ENCODE results near the gene OVCH1. TPM values are rescaled to one million over a fixed set of nuclear protein-coding genes. Genes with fewer than 3 reads are reported as not detected.

Gene OVCH1
- total and polyA plus RNA-seq, 2 experiments from 2014 or later, result 0.53 TPM; not detected in 1

DNA sequence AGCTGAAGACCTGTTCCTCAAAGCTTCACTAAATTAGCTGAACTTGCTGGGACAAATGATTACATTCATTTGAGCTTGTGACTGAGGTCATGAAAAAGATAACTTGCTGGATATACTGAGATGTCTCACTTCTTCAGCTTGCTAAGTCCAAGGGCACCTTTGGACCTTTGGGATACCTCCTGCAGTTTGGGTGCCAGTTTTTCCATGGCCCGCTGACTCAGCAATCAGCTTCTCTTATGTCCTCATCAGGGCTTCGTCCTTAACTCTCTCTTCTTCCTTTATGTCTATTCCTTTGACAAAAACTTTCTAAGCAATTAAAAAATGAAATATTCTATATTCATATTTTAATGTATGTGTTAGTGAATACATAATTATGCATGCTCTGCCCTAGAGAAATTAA, 45.6 kb downstream of the OVCH1 start:
- no peaks in the 10 kb centered on the region for H3K36me3 ChIP-seq (replicated peaks; ENCODE audit: insufficient read depth, low read depth)
- no peak for TF ChIP-seq EZH2 (IDR thresholded peaks at IDR 0.05; ENCODE audit: borderline replicate concordance)
- TF ChIP-seq EZH2phosphoT487 (IDR thresholded peaks at IDR 0.05; ENCODE audit: low read depth, severe bottlenecking, unreplicated experiment), result no peak
- TF ChIP-seq, protein P1, sequence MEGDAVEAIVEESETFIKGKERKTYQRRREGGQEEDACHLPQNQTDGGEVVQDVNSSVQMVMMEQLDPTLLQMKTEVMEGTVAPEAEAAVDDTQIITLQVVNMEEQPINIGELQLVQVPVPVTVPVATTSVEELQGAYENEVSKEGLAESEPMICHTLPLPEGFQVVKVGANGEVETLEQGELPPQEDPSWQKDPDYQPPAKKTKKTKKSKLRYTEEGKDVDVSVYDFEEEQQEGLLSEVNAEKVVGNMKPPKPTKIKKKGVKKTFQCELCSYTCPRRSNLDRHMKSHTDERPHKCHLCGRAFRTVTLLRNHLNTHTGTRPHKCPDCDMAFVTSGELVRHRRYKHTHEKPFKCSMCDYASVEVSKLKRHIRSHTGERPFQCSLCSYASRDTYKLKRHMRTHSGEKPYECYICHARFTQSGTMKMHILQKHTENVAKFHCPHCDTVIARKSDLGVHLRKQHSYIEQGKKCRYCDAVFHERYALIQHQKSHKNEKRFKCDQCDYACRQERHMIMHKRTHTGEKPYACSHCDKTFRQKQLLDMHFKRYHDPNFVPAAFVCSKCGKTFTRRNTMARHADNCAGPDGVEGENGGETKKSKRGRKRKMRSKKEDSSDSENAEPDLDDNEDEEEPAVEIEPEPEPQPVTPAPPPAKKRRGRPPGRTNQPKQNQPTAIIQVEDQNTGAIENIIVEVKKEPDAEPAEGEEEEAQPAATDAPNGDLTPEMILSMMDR (IDR thresholded peaks at IDR 0.05; ENCODE audit: poor library complexity), result no peak

DNA sequence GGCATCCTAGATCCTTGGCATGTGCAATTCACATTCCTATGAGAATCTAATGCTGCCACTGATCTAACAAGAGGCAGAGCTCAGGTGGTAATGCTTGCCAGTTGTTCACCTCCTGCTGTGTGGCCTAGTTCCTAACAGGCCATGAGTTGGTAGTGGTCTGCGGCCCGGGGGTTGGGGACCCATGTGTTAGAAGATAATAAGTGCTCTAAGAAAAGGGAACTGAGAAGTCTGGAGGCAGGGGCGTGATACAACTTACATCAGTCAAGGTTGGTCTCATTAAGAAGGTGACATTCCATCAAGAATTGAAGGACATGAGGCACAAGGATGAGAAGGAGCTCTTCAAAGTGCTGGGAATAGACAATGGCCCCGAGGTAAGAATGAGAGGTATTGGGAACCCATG, 49.3 kb downstream of the OVCH1 start:
- Histone ChIP-seq H3K79me2 (no peaks in the 10 kb centered on the region), H3K4me3 (no peak overlapping the region), H3K4me2 (no peak overlapping the region), H3K9me2 (replicated peaks; ENCODE audit: insufficient read depth) (no peaks in the 10 kb centered on the region), H3K36me3 (replicated peaks; ENCODE audit: insufficient read depth, low read depth) (no peaks in the 10 kb centered on the region), H3K27ac (no peak overlapping the region), H3K4me1 (ENCODE audit: insufficient read depth) (no peaks in the 10 kb centered on the region), H4K20me1 (ENCODE audit: insufficient read depth, poor library complexity, severe bottlenecking) (no peaks in the 10 kb centered on the region), H3K27me3 (no peaks in the 10 kb centered on the region), H3K9me3 (ENCODE audit: low read depth) (no peaks in the 10 kb centered on the region), H2AFZ (no peak overlapping the region)
- DNase-seq (ENCODE audit: low spot score), result no peak
- TF ChIP-seq EZH2 (IDR thresholded peaks at IDR 0.05; ENCODE audit: borderline replicate concordance) (no peak), EZH2phosphoT487 (IDR thresholded peaks at IDR 0.05; ENCODE audit: low read depth, severe bottlenecking, unreplicated experiment) (no peak)
- TF ChIP-seq, protein P1 (IDR thresholded peaks at IDR 0.05; ENCODE audit: poor library complexity), result no peak
- WGBS (ENCODE audit: low lambda C conversion rate, missing lambda C conversion rate), result 93% methylated on average over 4 of the region's 4 CpGs

More for the DNA sequence above, 45.6 kb downstream of the OVCH1 start:
- Histone ChIP-seq H3K4me1 (ENCODE audit: insufficient read depth) (no peaks in the 10 kb centered on the region), H3K9me2 (replicated peaks; ENCODE audit: insufficient read depth) (no peaks in the 10 kb centered on the region), H3K79me2 (no peaks in the 10 kb centered on the region), H3K4me3 (no peak overlapping the region), H4K20me1 (ENCODE audit: insufficient read depth, poor library complexity, severe bottlenecking) (no peaks in the 10 kb centered on the region), H3K9me3 (ENCODE audit: low read depth) (no peaks in the 10 kb centered on the region), H3K4me2 (no peak overlapping the region), H3K27ac (no peak overlapping the region), H3K27me3 (no peaks in the 10 kb centered on the region), H2AFZ (no peak overlapping the region)
- WGBS (ENCODE audit: low lambda C conversion rate, missing lambda C conversion rate), result 91% methylated on average over 2 of the region's 2 CpGs
- DNase-seq (ENCODE audit: low spot score), result no peak

DNA sequence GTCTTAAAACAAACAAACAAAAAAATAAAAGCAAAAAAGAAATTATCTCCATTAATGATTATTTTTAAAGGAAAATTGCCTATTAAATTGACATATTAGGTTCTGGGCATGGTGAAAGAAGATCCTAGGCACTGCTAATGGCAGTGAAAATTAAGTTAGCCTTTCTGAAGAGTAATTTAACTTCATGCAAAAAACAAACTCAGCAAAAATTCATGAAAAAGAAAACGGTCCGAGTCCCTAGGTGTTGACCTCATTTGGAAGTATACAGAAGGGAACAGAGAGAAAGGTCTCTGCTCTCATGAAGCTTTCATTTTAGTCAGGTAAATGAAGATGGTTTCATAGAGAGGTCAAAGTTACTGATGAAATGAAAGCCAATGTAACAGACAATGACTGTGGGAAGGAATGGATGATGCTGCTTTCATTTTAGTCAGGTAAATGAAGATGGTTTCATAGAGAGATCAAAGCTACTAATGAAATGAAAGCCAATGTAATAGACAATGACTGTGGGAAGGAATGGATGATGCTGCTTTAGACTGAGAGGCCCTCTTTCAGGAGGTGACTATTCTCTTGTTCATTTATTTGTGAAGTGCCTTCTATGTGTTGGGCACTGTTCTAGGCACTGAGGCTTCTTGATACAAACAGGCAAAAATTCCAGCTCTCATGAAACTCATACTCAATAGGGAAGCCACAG, 50.1 kb downstream of the OVCH1 start:
- no peaks in the 10 kb centered on the region for H3K9me2 ChIP-seq (replicated peaks; ENCODE audit: insufficient read depth)
- no peak overlapping the region for H3K27ac ChIP-seq
- no peaks in the 10 kb centered on the region for H3K36me3 ChIP-seq (replicated peaks; ENCODE audit: insufficient read depth, low read depth)
- WGBS (ENCODE audit: low lambda C conversion rate, missing lambda C conversion rate), result 96% methylated on average over 2 of the region's 2 CpGs
- H3K4me3 ChIP-seq, result no peak overlapping the region
- no peak overlapping the region for H3K4me2 ChIP-seq
- H3K27me3 ChIP-seq, result no peaks in the 10 kb centered on the region
- TF ChIP-seq, protein P1 (IDR thresholded peaks at IDR 0.05; ENCODE audit: poor library complexity), result no peak
- TF ChIP-seq EZH2phosphoT487 (IDR thresholded peaks at IDR 0.05; ENCODE audit: low read depth, severe bottlenecking, unreplicated experiment) (no peak), EZH2 (IDR thresholded peaks at IDR 0.05; ENCODE audit: borderline replicate concordance) (no peak)
- DNase-seq (ENCODE audit: low spot score), result no peak
- H3K79me2 ChIP-seq, result no peaks in the 10 kb centered on the region
- no peaks in the 10 kb centered on the region for H3K9me3 ChIP-seq (ENCODE audit: low read depth)
- H2AFZ ChIP-seq, result no peak overlapping the region
- H4K20me1 ChIP-seq (ENCODE audit: insufficient read depth, poor library complexity, severe bottlenecking), result no peaks in the 10 kb centered on the region
- H3K4me1 ChIP-seq (ENCODE audit: insufficient read depth), result no peaks in the 10 kb centered on the region

All from hepatocyte (in vitro differentiated cells).